HG03280 (cell line): Measurements from ENCODE around the gene RHEBL1.

Source experiments
- ATAC-seq: cut with Tn5 transposase; IDR thresholded peaks from one replicate; pipeline ENCODE4 v1.9.1; 2021; ENCODE audit warnings: mild to moderate bottlenecking, moderate library complexity; ENCODE audit not compliant: unreplicated experiment

Gene RHEBL1

GRCh38 chr12:49022558-49023178 lies 47.1 kb downstream of the RHEBL1 start:
- ATAC-seq: no peak

GRCh38 chr12:49021292-49021915 lies 48.4 kb downstream of the RHEBL1 start:
- no peak for ATAC-seq

- ATAC-seq: no peak
Observed at GRCh38 chr12:49020441-49020840, 49.3 kb downstream of the RHEBL1 start.

GRCh38 chr12:49019443-49020324 lies 50.1 kb downstream of the RHEBL1 start:
- ATAC-seq: no peak

GRCh38 chr12:49019120-49019430 lies 50.7 kb downstream of the RHEBL1 start:
- no peak for ATAC-seq

GRCh38 chr12:49018261-49019119 lies 51.3 kb downstream of the RHEBL1 start, which contains the start of gene PRKAG1:
TSS of gene PRKAG1 (minus strand) at chr12:49018776. CDS start at chr12:49018740, 36 bp downstream.
- ATAC-seq: peak; percentile 91

- peak; percentile 9 for ATAC-seq
Observed at GRCh38 chr12:49017891-49018260, 51.9 kb downstream of the RHEBL1 start.

- ATAC-seq: no peak
Observed at GRCh38 chr12:49015196-49015595, 54.6 kb downstream of the RHEBL1 start.
